GM19397 (cell line): ENCODE data around the gene AMOT.

Source experiments
- ATAC-seq: cut with Tn5 transposase; IDR thresholded peaks from one replicate; pipeline ENCODE4 v1.9.1; 2021; ENCODE audit warnings: mild to moderate bottlenecking, moderate library complexity; ENCODE audit not compliant: unreplicated experiment

The AMOT gene

DNA sequence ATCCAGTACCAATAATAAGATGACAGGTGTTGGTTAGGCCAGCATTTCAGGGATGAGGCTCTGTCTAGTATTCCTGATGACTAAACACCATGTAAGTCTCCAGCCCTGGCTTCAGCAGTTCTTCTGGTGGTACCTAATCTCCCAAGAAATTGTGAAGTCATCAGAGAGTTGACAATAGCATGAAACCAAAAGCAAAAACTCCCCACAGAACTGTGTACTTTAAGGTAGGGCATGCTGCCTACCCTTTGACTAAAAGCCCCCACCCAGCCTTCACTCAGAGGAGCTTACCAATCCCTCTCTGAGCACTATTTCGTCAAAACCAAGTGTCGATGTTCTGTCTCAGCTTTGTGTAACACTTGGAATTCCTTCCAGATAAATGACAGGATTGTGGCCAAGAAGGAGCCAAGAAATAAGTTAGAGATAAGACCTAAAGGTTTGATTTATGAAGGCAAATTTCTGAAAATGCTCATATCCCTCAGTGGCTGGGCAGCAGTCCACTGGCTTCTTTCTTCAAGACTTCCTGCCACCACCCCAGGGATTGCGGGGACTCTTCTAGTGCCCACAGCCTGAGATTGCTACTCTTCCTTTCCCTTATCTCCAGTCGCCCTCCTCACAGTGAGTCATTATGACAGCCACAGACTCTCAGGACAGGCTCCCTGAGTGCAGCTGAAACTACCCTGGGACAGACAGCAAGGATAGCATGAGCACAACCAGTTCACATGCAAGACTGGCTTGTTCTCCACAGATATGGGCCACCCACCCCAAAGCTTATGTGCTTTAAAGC lies 93.6 kb downstream of the AMOT start:
- no peak for ATAC-seq

DNA sequence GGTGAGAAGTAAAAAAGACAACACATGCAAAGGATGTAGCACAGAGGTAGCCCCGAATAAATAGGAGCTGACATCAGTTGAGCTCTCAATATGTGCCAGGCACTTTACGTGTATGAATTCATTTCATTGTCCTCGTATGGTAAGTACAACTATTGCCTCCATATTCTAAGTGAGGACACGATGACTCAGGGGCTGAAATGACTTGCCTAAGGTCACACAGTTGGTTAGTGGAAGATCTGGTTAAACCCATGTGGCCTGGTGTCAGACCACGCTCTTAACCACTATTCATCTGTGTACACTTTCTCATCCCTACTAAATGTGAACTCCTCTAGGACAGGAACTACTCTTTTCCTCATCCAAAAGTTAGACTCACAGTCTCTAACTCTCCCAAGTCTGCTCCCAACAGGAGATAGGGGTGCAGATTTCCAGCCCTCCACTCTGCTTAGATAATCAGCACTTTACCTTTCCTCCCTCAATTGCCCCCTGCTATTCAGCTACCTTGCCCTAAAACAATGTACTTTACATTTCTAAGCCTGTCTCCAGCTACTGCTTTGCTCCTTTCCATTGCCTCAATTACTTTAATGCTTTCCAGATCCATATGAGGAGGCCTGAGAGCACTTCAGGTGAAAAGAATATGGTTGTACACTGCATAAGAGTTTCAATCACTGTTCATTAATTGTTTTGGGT lies 102.1 kb downstream of the AMOT start:
- ATAC-seq, result no peak

DNA sequence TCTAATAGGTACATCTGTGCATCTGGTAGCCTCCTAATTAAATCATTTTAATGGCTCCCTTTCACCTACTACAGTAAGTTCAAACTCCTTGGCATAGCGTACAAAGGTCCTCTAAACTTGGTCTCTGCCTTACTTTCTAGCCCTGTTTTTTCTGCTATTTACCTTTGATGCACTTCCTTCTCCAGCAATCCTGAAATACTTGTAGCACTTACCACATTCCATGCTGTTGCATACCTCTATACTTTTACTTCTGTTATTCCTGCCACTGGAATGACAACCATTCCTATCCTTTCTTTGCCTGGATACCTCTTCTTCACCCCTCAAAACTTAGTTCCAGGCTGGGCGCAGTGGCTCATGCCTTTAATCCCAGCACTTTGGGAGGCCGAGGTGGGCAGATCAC lies 104.3 kb downstream of the AMOT start:
- no peak for ATAC-seq

DNA sequence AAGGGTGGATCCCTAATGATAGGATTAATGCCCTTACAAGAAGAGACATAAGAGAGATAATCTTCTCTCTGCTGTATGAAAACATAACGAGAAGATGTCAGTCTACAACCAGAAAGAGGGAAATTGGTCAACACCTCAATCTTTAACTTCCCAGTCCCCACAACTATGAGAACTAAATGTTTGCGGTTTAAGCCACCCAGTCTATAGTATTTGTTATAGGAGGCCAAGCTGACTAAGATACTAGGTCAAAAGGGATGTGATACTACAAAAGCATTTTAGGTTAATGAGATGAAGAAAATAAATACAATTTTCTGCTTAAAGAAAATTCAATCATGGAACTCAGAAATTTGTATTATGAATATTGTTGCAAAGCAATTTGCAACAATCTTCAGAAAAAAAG lies 105.5 kb downstream of the AMOT start:
- ATAC-seq, result no peak

DNA sequence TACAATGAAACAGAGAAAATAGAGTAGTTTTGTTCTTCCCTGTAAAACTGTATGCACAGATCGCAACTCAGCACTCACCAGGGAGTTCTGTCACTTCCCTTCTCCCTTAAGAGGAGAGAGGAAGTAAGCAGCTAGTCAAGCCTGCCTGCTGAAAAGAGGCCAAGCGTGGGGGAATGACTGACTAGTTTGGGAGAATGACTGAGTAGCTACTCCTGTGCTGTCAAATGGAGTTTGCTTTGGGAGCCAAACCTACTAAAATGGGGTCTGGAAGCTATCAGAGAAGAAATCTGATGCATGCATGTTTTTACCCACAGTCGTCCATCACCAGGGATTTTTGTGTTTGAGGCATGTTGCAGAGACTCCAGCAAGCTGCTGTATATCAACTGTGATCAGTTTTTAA lies 106.3 kb downstream of the AMOT start:
- ATAC-seq, result no peak

DNA sequence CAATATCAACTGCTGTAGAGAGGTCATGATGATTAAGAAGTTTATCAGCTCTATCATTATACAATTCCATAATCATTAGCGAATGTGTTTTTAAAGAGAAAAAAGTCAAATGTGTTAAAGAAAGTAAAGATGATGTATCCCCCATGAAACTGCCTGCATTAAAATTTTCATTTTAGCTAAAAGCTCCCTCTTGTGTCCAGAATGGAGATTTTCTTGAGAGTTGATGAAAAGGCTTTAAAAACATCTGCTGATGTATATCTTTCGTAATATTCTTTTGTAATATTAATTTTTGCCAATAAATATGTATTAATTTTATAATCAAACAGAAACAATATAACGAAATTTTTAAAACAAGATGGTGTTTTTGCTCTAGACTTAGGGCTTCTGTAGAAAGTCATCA lies 108.8 kb downstream of the AMOT start:
- no peak for ATAC-seq
